ENCODE measurements around the gene EHMT1. TPM values are rescaled to one million over a fixed set of nuclear protein-coding genes. Genes with fewer than 3 reads are reported as not detected.

EHMT1 gene
- total RNA-seq, 1 experiment from 2014 or later, result 63.9 TPM

GRCh38 chr9:137645211-137645610 lies 26.4 kb downstream of the EHMT1 start:
- H3K36me3 ChIP-seq (ENCODE audit: control insufficient read depth, insufficient read depth, low read length), result no peaks in the 10 kb centered on the region
- no peaks in the 10 kb centered on the region for H3K9me3 ChIP-seq (ENCODE audit: control insufficient read depth, insufficient read depth, low read depth, low read length)
- ChIA-PET CTCF (no interaction called here), POLR2A (no interaction called here)
- H3K4me3 ChIP-seq (ENCODE audit: low read depth in 2 of 2, low read length in 2 of 2), result no peak overlapping the region
- BruUV-seq (replicated peaks), result no TSS peak
- intact Hi-C loops (cut with micrococcal nuclease; ENCODE audit: unreplicated experiment) (no loop called here), in situ Hi-C loops (cut with HindIII; ENCODE audit: low pct_unique_long_range_greater_than_20kb, low sequenced_read_pairs) (no loop called here)
- no peak for TF ChIP-seq REST (IDR thresholded peaks at IDR 0.05; ENCODE audit: insufficient read depth in 1 of 2, low read depth in 2 of 2, low read length in 1 of 2)
- H3K4me1 ChIP-seq (ENCODE audit: control insufficient read depth, insufficient read depth, low read length), result no peaks in the 10 kb centered on the region
- DNase-seq (ENCODE audit: low read depth, low spot score) (no peak), ATAC-seq (no peak)
- no peak overlapping the region for H3K27ac ChIP-seq (ENCODE audit: low read length)
- no peaks in the 10 kb centered on the region for H3K27me3 ChIP-seq (ENCODE audit: control insufficient read depth, insufficient read depth, low read length)

GRCh38 chr9:137646341-137646740 lies 27.5 kb downstream of the EHMT1 start:
- CTCF ChIA-PET, result no interaction called here
- no peak overlapping the region for H3K4me3 ChIP-seq (ENCODE audit: low read depth in 2 of 2, low read length in 2 of 2)
- in situ Hi-C loops (cut with HindIII; ENCODE audit: low pct_unique_long_range_greater_than_20kb, low sequenced_read_pairs) (no loop called here), intact Hi-C loops (cut with micrococcal nuclease; ENCODE audit: unreplicated experiment) (no loop called here)
- TF ChIP-seq POLR2AphosphoS5 (IDR thresholded peaks at IDR 0.05; ENCODE audit: low read depth, low read length) (no peak), TCF7L2 (IDR thresholded peaks at IDR 0.05; ENCODE audit: low read depth, low read length) (no peak), SIN3A (IDR thresholded peaks at IDR 0.05; ENCODE audit: borderline replicate concordance, insufficient read depth, low read depth, low read length) (no peak), CTCF (IDR thresholded peaks at IDR 0.05) (no peak), REST (IDR thresholded peaks at IDR 0.05; ENCODE audit: insufficient read depth in 1 of 2, low read depth in 2 of 2, low read length in 1 of 2) (no peak)
- POLR2A ChIA-PET, result no interaction called here
- no TSS peak for BruUV-seq (replicated peaks)
- H3K4me1 ChIP-seq (ENCODE audit: control insufficient read depth, insufficient read depth, low read length), result no peaks in the 10 kb centered on the region
- DNase-seq (ENCODE audit: low read depth, low spot score) (no peak), ATAC-seq (no peak)
- no peak overlapping the region for H3K27ac ChIP-seq (ENCODE audit: low read length)
- no peaks in the 10 kb centered on the region for H3K9me3 ChIP-seq (ENCODE audit: control insufficient read depth, insufficient read depth, low read depth, low read length)
- H3K36me3 ChIP-seq (ENCODE audit: control insufficient read depth, insufficient read depth, low read length), result no peaks in the 10 kb centered on the region
- H3K27me3 ChIP-seq (ENCODE audit: control insufficient read depth, insufficient read depth, low read length), result no peaks in the 10 kb centered on the region

All from Panc1 (cell line).